GM12878 (cell line): ENCODE data around the gene MARCHF11. TPM values are rescaled to one million over a fixed set of nuclear protein-coding genes. Genes with fewer than 3 reads are reported as not detected.

Source experiments
- ATAC-seq: fragments of 200-7000 bp; cut with Tn5 transposase; 3 replicates; pipeline ENCODE4 v1.9.1; 2020; ENCODE audit warnings: mild to moderate bottlenecking, moderate library complexity
- BruUV-seq: library from RNA; stranded (reverse); fragments of 400-500 nt; replicated peaks from 2 replicates; lab custom pipeline; 2021; lab: Mats Ljungman, UMichigan
- CTCF ChIA-PET: fragments of 300-600 bp; sonication (Branson Sonifier 250); formaldehyde crosslinking; extraction: SDS; loops from one replicate; lab custom pipeline; 2021; ENCODE audit warnings: inconsistent platforms; lab: Yijun Ruan, JAX
- POLR2A ChIA-PET: fragments of 350-600 bp; formaldehyde crosslinking; extraction: SDS; loops from one replicate; lab custom pipeline; 2021; ENCODE audit warnings: inconsistent platforms; lab: Charles Lee
- RAD21 ChIA-PET: fragments of 300-600 bp; sonication (Branson Sonifier 250); formaldehyde crosslinking; loops from one replicate; lab custom pipeline; 2023; ENCODE audit warnings: antibody characterized with exemption; ENCODE audit not compliant: unreplicated experiment; lab: Charles Lee
- SMC1A ChIA-PET: fragments of 300-600 bp; sonication (Branson Sonifier 250); formaldehyde crosslinking; loops from one replicate; lab custom pipeline; 2023; ENCODE audit not compliant: unreplicated experiment, uncharacterized antibody; lab: Charles Lee
- DNase-seq: peaks from one replicate; pipeline ENCODE4 v3.0.0-alpha.2; 2011; ENCODE audit warnings: low read depth, low spot score
- FAIRE-seq: peaks from 3 replicates; lab custom pipeline; 2011; peaks lifted over from hg19 to GRCh38; lab: Jason Lieb, UNC
- H2AFZ ChIP-seq: 2 replicates; pipeline ENCODE4 v1.6.0; 2011; ENCODE audit warnings: low read depth, low read length, control low read depth; ENCODE audit not compliant: control insufficient read depth
- H3K27ac ChIP-seq: 2 replicates; pipeline ENCODE4 v1.5.1; 2011; ENCODE audit warnings: control low read depth; ENCODE audit not compliant: control insufficient read depth, insufficient read depth
- H3K27me3 ChIP-seq, 2 experiments: replicated peaks in 1 of 2; 2 replicates each; pipeline versions ENCODE4 v1.6.0 to v1.6.1; 2011; ENCODE audit warnings: low read length in 1 of 2; ENCODE audit not compliant: control insufficient read depth in 2 of 2, insufficient read depth in 2 of 2
- H3K36me3 ChIP-seq, 2 experiments: 2 replicates each; pipeline ENCODE4 v1.5.1; 2011; ENCODE audit warnings: low read length in 1 of 2; ENCODE audit not compliant: control insufficient read depth in 2 of 2, insufficient read depth in 2 of 2
- H3K4me1 ChIP-seq: 2 replicates; pipeline ENCODE4 v1.6.1; 2011; ENCODE audit warnings: mild to moderate bottlenecking, low read length, moderate library complexity, mixed read lengths; ENCODE audit not compliant: control insufficient read depth, insufficient read depth
- H3K4me2 ChIP-seq: 2 replicates; pipeline ENCODE4 v1.6.0; 2011; ENCODE audit warnings: control low read depth; ENCODE audit not compliant: control insufficient read depth, insufficient read depth
- H3K4me3 ChIP-seq: fragments of 200-600 bp; sonication (generic); 2 replicates; pipeline ENCODE4 v1.5.1; 2016
- H3K79me2 ChIP-seq: 2 replicates; pipeline ENCODE4 v1.6.0; 2011; ENCODE audit warnings: low read length; ENCODE audit not compliant: control insufficient read depth, insufficient read depth
- H3K9ac ChIP-seq: 2 replicates; pipeline ENCODE4 v1.8.0; 2011; ENCODE audit warnings: low read length, control low read depth, mixed read lengths; ENCODE audit not compliant: control insufficient read depth, insufficient read depth
- H3K9me3 ChIP-seq: replicated peaks from 3 replicates; pipeline ENCODE4 v1.5.1; 2011; ENCODE audit warnings: mild to moderate bottlenecking, low read length; ENCODE audit not compliant: control insufficient read depth, insufficient read depth
- H4K20me1 ChIP-seq: 2 replicates; pipeline ENCODE4 v1.6.0; 2011; ENCODE audit not compliant: control insufficient read depth, insufficient read depth
- BHLHE40 ChIP-seq, 2 experiments: fragments of 450-650 bp in 1 of 2; IDR thresholded peaks; 2 replicates each; pipeline ENCODE4 v1.6.1; 2011 to 2017; ENCODE audit warnings: low read depth in 2 of 2, borderline replicate concordance in 1 of 2, improper control_type of control experiment in 1 of 2, low read length in 1 of 2, mild to moderate bottlenecking in 1 of 2
- CBX3 ChIP-seq: fragments of 200-600 bp; sonication (generic); IDR thresholded peaks from 2 replicates; pipeline ENCODE4 v1.6.1; 2016; ENCODE audit warnings: low read depth, borderline replicate concordance
- JUND ChIP-seq: IDR thresholded peaks from 2 replicates; pipeline ENCODE4 v1.6.1; 2012; ENCODE audit warnings: low read depth, mild to moderate bottlenecking, low read length, improper control_type of control experiment, moderate library complexity
- MLLT1 ChIP-seq: fragments of 450-650 bp; IDR thresholded peaks from 2 replicates; pipeline ENCODE4 v1.6.1; 2016; ENCODE audit warnings: mild to moderate bottlenecking
- PKNOX1 ChIP-seq: fragments of 450-650 bp; IDR thresholded peaks from 2 replicates; pipeline ENCODE4 v1.6.1; 2016; ENCODE audit warnings: mild to moderate bottlenecking
- RAD51 ChIP-seq: fragments of 450-650 bp; IDR thresholded peaks from 2 replicates; pipeline ENCODE4 v1.6.1; 2016; ENCODE audit warnings: moderate library complexity, mild to moderate bottlenecking, inconsistent platforms
- RB1 ChIP-seq: fragments of 450-650 bp; formaldehyde crosslinking; IDR thresholded peaks from 2 replicates; pipeline ENCODE4 v1.6.1; 2017; ENCODE audit warnings: mild to moderate bottlenecking, borderline replicate concordance
- RCOR1 ChIP-seq: conservative IDR thresholded peaks from 2 replicates; pipeline ENCODE4 v1.6.1; 2012; ENCODE audit warnings: low read depth, low read length, improper control_type of control experiment
- RELB ChIP-seq: fragments of 450-650 bp; IDR thresholded peaks from 2 replicates; pipeline ENCODE4 v1.6.1; 2017; ENCODE audit warnings: low read depth, mild to moderate bottlenecking, moderate library complexity
- SKIL ChIP-seq: fragments of 450-650 bp; IDR thresholded peaks from 2 replicates; pipeline ENCODE4 v1.6.1; 2017; ENCODE audit warnings: mild to moderate bottlenecking, low read depth, inconsistent platforms; ENCODE audit not compliant: poor library complexity, severe bottlenecking
- SMARCA5 ChIP-seq: fragments of 450-650 bp; IDR thresholded peaks from 2 replicates; pipeline ENCODE4 v1.6.1; 2017; ENCODE audit warnings: mild to moderate bottlenecking
- YY1 ChIP-seq: IDR thresholded peaks from 2 replicates; pipeline ENCODE4 v1.6.1; 2011; ENCODE audit warnings: low read depth, mild to moderate bottlenecking, low read length
- WGBS: methylation state at CpG from one replicate; pipeline ENCODE4 v1.1.6; 2016; ENCODE audit warnings: low lambda C conversion rate; ENCODE audit not compliant: insufficient replicate concordance, insufficient coverage; ENCODE audit errors: missing lambda C conversion rate; 5-methylcytosine and 5-hydroxymethylcytosine counted together
- in situ Hi-C: fragments of 300-500 bp; cut with MboI; formaldehyde crosslinking; loops from 9 replicates; pipeline ENCODE4 v1.14.3; 2018; ENCODE audit warnings: mixed read lengths
- intact Hi-C: fragments of 100-400 bp; cut with micrococcal nuclease; formaldehyde crosslinking; loops from one replicate; pipeline ENCODE4 v1.14.2; 2022; ENCODE audit not compliant: unreplicated experiment
- polyA plus RNA-seq, 11 experiments: library from polyadenylated mRNA; depleted of rRNA in 4 of 11; unstranded in 6 of 11; stranded (reverse) in 5 of 11; fragments of >200 nt; fragmentation: Nextera tagmentation in 4 of 11; fragmentation: Illumina TruSeq in 1 of 11; extraction: Ambion mirVana in 4 of 11; extraction: Trizol in 1 of 11; gene quantifications; 1 replicate in 1 of 11; 2 replicates in 10 of 11; pipeline versions ENCODE4 v1.2.1 to v1.2.3, GENCODE V29; 2011 to 2016; ENCODE audit warnings: inconsistent platforms in 2 of 11, missing spikeins in 2 of 11, low read depth in 1 of 11
- total RNA-seq, 4 experiments: library from RNA; depleted of rRNA in 3 of 4; stranded (reverse); fragments of >200 nt in 3 of 4; fragmentation: Illumina TruSeq in 1 of 4; extraction: Trizol in 1 of 4; gene quantifications; 2 replicates each; pipeline versions ENCODE4 v1.2.1 to v1.2.3, GENCODE V29; 2013 to 2021

The MARCHF11 gene
- total and polyA plus RNA-seq, 10 of the 15 experiments (the other 5 are each of a cell fraction or from before 2014, with no cell fraction given), result 0.26 TPM; not detected in 9

GRCh38 chr5:16074358-16074757, 105.2 kb downstream of the MARCHF11 start:
- 0 out of 2 replicates have a peak, but pooled peaks have one; percentile 34 for TF ChIP-seq MLLT1
- TF ChIP-seq RCOR1, result no peak
- FAIRE-seq (no peak), DNase-seq (no peak), ATAC-seq (peak; percentile 83)
- intact Hi-C loops, result no loop called here
- no peaks in the 10 kb centered on the region for H3K79me2 ChIP-seq
- H4K20me1 ChIP-seq, result no peaks in the 10 kb centered on the region
- CTCF ChIA-PET, result interaction anchor here (0.6 kb wide), 1 partner anchor 790 kb away, joined by 4 read pairs; no protein-coding TSS in a partner anchor
- H3K27me3 ChIP-seq, result no peaks in the 10 kb centered on the region
- no peak overlapping the region for H3K4me2 ChIP-seq
- POLR2A ChIA-PET, result no interaction called here
- in situ Hi-C loops, result no loop called here
- WGBS, result 13% methylated on average over 4 of the region's 4 CpGs
- RAD21 ChIA-PET, result no interaction called here
- SMC1A ChIA-PET, result no interaction called here
- no peak overlapping the region for H3K27ac ChIP-seq
- no peak overlapping the region for H3K9ac ChIP-seq
- no peaks in the 10 kb centered on the region for H3K9me3 ChIP-seq
- no peak overlapping the region for H3K4me3 ChIP-seq
- no peak overlapping the region for H2AFZ ChIP-seq
- no TSS peak for BruUV-seq
- no peaks in the 10 kb centered on the region for H3K4me1 ChIP-seq
- H3K36me3 ChIP-seq, result no peaks in the 10 kb centered on the region

GRCh38 chr5:16072616-16073015, 107.0 kb downstream of the MARCHF11 start:
- no peaks in the 10 kb centered on the region for H3K79me2 ChIP-seq
- ATAC-seq (no peak), FAIRE-seq (no peak), DNase-seq (no peak)
- H3K9ac ChIP-seq, result no peak overlapping the region
- H3K4me1 ChIP-seq, result no peaks in the 10 kb centered on the region
- no peak overlapping the region for H2AFZ ChIP-seq
- POLR2A ChIA-PET, result no interaction called here
- in situ Hi-C loops (no loop called here), intact Hi-C loops (no loop called here)
- RAD21 ChIA-PET, result no interaction called here
- CTCF ChIA-PET, result no interaction called here
- no peaks in the 10 kb centered on the region for H3K36me3 ChIP-seq
- 0% methylated on average over 2 of the region's 2 CpGs for WGBS
- no peaks in the 10 kb centered on the region for H4K20me1 ChIP-seq
- no peak overlapping the region for H3K4me2 ChIP-seq
- H3K27me3 ChIP-seq, result no peaks in the 10 kb centered on the region
- SMC1A ChIA-PET, result no interaction called here
- H3K4me3 ChIP-seq, result no peak overlapping the region
- H3K9me3 ChIP-seq, result no peaks in the 10 kb centered on the region; the same call in 2 of the 3 replicates
- no peak overlapping the region for H3K27ac ChIP-seq
- BruUV-seq, result no TSS peak
- no peak for TF ChIP-seq YY1
- TF ChIP-seq RB1, result no peak
- no peak for TF ChIP-seq SKIL
- TF ChIP-seq RAD51, result no peak
- TF ChIP-seq PKNOX1, result no peak
- no peak for TF ChIP-seq RELB
- TF ChIP-seq SMARCA5, result no peak
- TF ChIP-seq CBX3, result no peak
- TF ChIP-seq JUND, result no peak
- TF ChIP-seq BHLHE40 (IDR thresholded peaks at IDR 0.05; ENCODE audit: borderline replicate concordance in 1 of 2, low read depth in 2 of 2, low read length in 1 of 2), result no peak
